IMR-90 (cell line): ENCODE data around the gene ZRANB3.

Source experiments
- NFE2L2 ChIP-seq: fragments of 150-350 bp; IDR thresholded peaks from 2 replicates; pipeline ENCODE4 v1.6.1; 2016; ENCODE audit warnings: low read depth, mild to moderate bottlenecking, low read length
- POLR2A ChIP-seq: IDR thresholded peaks from 2 replicates; pipeline ENCODE4 v1.6.1; 2012; ENCODE audit warnings: mild to moderate bottlenecking, low read depth, low read length
- TF ChIP-seq, protein P1 (sequence below): conservative IDR thresholded peaks from 2 replicates; pipeline ENCODE4 v1.5.1; 2012; ENCODE audit warnings: mild to moderate bottlenecking, low read depth, low read length, improper control_type of control experiment

GRCh38 chr2:135494503-135494902 is 36.5 kb downstream of the ZRANB3 start:
- TF ChIP-seq POLR2A (no peak), NFE2L2 (no peak)
- TF ChIP-seq, protein P1, sequence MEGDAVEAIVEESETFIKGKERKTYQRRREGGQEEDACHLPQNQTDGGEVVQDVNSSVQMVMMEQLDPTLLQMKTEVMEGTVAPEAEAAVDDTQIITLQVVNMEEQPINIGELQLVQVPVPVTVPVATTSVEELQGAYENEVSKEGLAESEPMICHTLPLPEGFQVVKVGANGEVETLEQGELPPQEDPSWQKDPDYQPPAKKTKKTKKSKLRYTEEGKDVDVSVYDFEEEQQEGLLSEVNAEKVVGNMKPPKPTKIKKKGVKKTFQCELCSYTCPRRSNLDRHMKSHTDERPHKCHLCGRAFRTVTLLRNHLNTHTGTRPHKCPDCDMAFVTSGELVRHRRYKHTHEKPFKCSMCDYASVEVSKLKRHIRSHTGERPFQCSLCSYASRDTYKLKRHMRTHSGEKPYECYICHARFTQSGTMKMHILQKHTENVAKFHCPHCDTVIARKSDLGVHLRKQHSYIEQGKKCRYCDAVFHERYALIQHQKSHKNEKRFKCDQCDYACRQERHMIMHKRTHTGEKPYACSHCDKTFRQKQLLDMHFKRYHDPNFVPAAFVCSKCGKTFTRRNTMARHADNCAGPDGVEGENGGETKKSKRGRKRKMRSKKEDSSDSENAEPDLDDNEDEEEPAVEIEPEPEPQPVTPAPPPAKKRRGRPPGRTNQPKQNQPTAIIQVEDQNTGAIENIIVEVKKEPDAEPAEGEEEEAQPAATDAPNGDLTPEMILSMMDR, result no peak
